Subcutaneous adipose tissue (tissue), 4 donors: ENCODE data around the gene DNTT. TPM values are rescaled to one million over a fixed set of nuclear protein-coding genes. Genes with fewer than 3 reads are reported as not detected.

Experiments
- CTCF ChIP-seq: fragments of 450-650 bp; IDR thresholded peaks from one replicate; pipeline ENCODE4 v1.5.1; 2016; ENCODE audit warnings: low read depth, mild to moderate bottlenecking, control low read depth, antibody characterized with exemption, moderate library complexity
- total RNA-seq, 4 donors: library from RNA; depleted of rRNA; stranded (reverse); fragments of >200 nt; gene quantifications; one replicate each; pipeline ENCODE4 v1.1.0, GENCODE V29; 2016

Gene DNTT
- total RNA-seq, 4 donors from 2014 or later, result not detected

GRCh38 chr10:96352027-96352426, 47.8 kb downstream of the DNTT start:
- no peak for TF ChIP-seq CTCF

- no peak for TF ChIP-seq CTCF
Observed at GRCh38 chr10:96352582-96352981, 48.3 kb downstream of the DNTT start.

- no peak for TF ChIP-seq CTCF
Observed at GRCh38 chr10:96357038-96357620, 52.9 kb downstream of the DNTT start.

- TF ChIP-seq CTCF, result no peak
Observed at GRCh38 chr10:96358851-96359540, 54.8 kb downstream of the DNTT start, which contains the start of gene OPALIN. Gene OPALIN, minus strand, starts transcription at chr10:96359002. Its CDS starts 106 bp downstream, at chr10:96358896.

- no peak for TF ChIP-seq CTCF
Observed at GRCh38 chr10:96359616-96360015, 55.4 kb downstream of the DNTT start.

GRCh38 chr10:96360331-96360730, 56.1 kb downstream of the DNTT start:
- TF ChIP-seq CTCF, result no peak

GRCh38 chr10:96360766-96361165, 56.5 kb downstream of the DNTT start:
- TF ChIP-seq CTCF, result no peak
